HG03378 (cell line): ENCODE results near the gene SPOP.

Source experiments
- ATAC-seq: cut with Tn5 transposase; IDR thresholded peaks from one replicate; pipeline ENCODE4 v1.9.1; 2021; ENCODE audit warnings: mild to moderate bottlenecking, moderate library complexity; ENCODE audit not compliant: unreplicated experiment

The SPOP gene

GRCh38 chr17:49588726-49589576, 88.9 kb downstream of the SPOP start:
- ATAC-seq = no peak

DNA sequence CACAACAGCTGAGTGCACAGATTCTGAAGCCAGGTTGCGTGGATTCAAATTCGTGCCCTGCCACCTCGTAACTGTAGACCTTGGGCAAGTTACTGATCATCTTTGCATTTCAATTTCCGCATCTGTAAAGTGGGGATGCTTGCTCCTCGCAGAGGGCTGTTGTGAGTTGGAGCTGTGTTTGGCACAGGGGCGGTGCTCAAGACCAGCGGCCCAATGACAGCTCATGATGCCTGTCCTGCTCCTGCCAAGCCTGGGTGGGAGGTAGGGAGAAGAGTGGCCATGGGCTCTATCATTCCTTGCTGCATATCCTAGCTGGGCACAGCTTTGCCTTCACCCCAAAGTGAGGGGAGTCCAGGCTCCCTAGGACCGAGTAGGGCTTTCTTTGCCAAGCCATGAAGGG, 89.6 kb downstream of the SPOP start:
- ATAC-seq = no peak

DNA sequence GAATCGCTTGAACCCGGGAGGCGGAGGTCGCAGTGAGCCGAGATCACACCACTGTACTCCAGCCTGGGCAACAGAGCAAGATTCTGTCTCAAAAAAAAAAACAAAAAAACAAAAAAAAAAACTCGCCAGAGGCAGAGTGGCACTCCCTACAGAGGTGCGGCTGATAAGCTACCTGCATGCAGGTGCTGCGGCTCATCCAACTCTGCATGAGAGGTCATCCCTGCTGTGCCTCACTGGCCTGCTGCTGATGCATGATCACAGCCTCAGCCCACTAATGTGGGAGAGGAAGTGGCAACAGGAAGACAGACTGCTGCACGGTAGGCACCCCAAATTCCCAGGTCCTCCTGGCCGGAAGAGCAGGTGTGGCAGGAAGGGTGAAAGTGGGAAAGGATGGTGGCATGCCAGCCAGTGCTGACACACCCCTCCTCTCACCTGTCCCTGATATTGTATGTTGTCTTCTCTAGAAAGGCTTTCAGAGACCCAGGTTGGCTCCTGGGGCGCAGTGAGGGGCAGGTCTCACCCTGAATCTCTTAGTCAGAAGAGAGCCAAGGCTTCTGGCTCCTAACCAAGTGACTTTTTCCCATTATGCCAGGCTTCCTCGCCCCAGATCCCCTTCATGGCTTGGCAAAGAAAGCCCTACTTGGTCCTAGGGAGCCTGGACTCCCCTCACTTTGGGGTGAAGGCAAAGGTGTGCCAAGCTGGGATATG, 90.4 kb downstream of the SPOP start:
- no peak for ATAC-seq

GRCh38 chr17:49585422-49586027, 92.4 kb downstream of the SPOP start:
- ATAC-seq = no peak

- ATAC-seq = no peak
These were observed 94.0 kb downstream of the SPOP start for GRCh38 chr17:49583889-49584288.

GRCh38 chr17:49583226-49583625, 94.7 kb downstream of the SPOP start:
- ATAC-seq = no peak

DNA sequence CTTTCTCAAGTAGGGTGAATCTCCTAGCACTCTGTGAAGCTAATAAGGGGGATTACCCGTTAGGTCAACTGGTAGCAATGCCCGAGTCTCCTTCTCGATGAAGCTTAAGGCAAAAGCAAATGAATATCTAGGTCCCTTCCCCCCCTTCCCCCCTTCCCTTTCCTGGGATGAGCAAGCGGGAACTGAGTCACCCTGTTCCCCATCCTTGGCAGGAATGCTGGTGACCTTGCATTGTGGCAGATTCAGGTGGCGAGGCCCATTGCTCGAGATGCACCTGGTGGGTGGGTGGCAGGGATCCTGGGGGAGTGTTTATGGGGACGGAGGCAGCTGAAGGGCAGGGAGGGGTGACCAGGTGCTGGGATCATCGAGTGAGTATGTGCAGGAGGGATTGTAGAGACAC, 95.1 kb downstream of the SPOP start:
- no peak for ATAC-seq

DNA sequence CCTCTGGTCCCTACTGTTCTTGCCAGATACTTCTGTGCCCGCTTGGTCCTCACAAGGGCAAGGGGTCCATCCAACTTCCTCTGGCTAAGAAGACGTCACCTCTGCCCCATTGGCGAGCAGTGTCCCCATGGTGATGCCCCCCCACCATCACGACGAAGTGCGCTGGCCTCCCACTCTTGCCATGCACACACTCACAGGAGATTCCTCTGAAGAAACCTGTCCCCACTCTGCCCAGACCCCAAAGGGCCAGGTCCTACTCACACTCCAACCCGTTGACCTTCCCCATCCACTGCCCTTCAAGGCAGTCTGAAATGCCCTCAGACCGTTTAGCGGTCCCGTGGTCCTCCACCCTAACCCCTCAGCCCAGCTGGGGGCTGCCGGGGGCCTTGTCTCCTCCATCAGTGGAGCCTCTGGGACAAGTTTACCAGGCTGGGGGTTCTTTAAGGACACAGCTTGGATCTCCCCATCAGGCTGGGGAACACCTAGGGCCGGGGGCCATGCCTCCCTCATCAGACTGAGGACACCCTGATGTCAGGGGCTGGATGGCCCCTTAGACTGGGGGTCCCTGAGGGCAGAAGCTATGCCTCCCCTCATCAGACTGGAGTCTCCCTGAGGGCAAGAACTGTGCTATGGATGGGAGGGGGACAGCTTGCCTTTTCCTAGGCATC, 95.7 kb downstream of the SPOP start:
- ATAC-seq = no peak

- ATAC-seq = no peak
These were observed 96.3 kb downstream of the SPOP start for GRCh38 chr17:49581648-49581998.

DNA sequence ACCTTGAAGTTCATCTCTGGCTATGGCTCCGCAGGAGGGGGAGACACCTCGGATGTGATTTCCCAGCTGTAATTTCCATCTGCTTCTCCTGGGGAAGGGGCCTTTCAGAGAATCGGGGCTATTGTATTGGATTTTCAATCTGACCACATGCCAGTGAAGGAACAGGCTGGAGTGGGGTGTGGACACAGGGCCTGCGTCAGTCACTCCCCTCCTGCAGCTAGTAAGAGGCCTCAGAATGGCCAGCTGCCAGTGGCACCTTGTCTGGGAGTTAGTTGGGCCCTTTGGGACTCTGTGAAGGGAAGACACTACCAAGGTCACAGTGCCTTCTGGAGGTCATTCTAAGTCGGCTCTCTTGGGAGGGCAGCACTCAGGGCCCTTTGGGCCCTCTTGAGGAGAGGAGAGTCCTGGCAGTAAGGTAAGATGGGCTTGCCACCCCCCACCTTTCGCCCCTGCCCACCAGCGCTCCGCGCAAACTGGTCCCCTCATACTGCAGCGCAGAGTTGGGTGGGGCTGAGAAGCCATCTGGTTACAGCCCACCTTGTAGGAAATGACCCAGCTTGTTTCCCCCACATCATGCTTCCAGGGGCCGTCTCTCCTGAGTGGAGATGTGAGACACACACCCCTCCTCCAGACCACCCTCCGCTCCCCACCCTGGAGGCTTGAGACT, 96.8 kb downstream of the SPOP start:
- ATAC-seq = no peak

GRCh38 chr17:49580055-49580721, 97.7 kb downstream of the SPOP start:
- no peak for ATAC-seq

DNA sequence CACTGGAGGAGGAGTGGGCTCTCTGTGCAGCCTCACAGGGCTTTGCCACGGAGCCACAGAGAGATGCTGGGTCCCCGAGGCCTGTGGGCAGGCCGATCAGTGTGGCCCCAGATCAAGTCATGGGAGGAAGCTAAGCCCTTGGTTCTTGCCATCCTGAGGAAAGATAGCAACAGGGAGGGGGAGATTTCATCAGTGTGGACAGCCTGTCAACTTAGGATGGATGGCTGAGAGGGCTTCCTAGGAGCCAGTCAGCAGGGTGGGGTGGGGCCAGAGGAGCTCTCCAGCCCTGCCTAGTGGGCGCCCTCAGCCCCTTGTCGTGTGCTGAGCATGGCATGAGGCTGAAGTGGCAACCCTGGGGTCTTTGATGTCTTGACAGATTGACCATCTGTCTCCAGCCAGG, 98.4 kb downstream of the SPOP start:
- no peak for ATAC-seq

GRCh38 chr17:49578952-49579500, 98.9 kb downstream of the SPOP start:
- no peak for ATAC-seq

DNA sequence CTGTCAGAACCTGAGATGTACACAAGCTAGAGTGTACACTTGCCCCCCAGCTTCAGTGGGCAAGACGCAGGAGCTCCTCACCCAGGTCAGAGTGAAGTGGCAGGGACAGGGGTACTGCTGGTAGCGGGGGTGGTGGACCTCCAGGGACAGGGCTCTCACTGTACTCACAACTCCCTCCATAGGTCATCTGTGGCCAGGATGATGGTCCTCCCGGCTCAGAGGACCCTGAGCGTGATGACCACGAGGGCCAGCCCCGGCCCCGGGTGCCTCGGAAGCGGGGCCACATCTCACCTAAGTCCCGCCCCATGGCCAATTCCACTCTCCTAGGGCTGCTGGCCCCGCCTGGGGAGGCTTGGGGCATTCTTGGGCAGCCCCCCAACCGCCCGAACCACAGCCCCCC, 99.5 kb downstream of the SPOP start:
- ATAC-seq = no peak

GRCh38 chr17:49577963-49578362, 99.9 kb downstream of the SPOP start:
- ATAC-seq = no peak

- no peak for ATAC-seq
These were observed 100.3 kb downstream of the SPOP start for GRCh38 chr17:49577650-49577934.

GRCh38 chr17:49576917-49577649, 100.8 kb downstream of the SPOP start:
- no peak for ATAC-seq

- ATAC-seq = no peak
These were observed 101.6 kb downstream of the SPOP start for GRCh38 chr17:49576088-49576916.

GRCh38 chr17:49575679-49576087, 102.2 kb downstream of the SPOP start, which contains the start of gene NXPH3:
TSS of gene NXPH3 (plus strand) at chr17:49575871. CDS start at chr17:49576220, 349 bp downstream.
- no peak for ATAC-seq
